Astrocyte (in vitro differentiated cells and primary cell): ENCODE results near the gene SAMD10. TPM values are rescaled to one million over a fixed set of nuclear protein-coding genes. Genes with fewer than 3 reads are reported as not detected.

Experiments
- DNase-seq: peaks from one replicate; pipeline ENCODE4 v3.0.0-alpha.2; 2010; ENCODE audit warnings: low read depth
- FAIRE-seq: peaks from 2 replicates; lab custom pipeline; 2011; peaks lifted over from hg19 to GRCh38; lab: Jason Lieb, UNC
- H2AFZ ChIP-seq: 2 replicates; pipeline ENCODE4 v1.6.0; 2012; ENCODE audit warnings: low read depth, low read length, inconsistent platforms
- H3K27ac ChIP-seq: 2 replicates; pipeline ENCODE4 v1.5.1; 2011; ENCODE audit warnings: low read depth, low read length, inconsistent platforms
- H3K27me3 ChIP-seq: 2 replicates; pipeline ENCODE4 v1.6.0; 2011; ENCODE audit warnings: low read length, inconsistent platforms; ENCODE audit not compliant: insufficient read depth
- H3K36me3 ChIP-seq: 2 replicates; pipeline ENCODE4 v1.5.1; 2011; ENCODE audit warnings: low read length, inconsistent platforms; ENCODE audit not compliant: insufficient read depth
- H3K4me1 ChIP-seq: 2 replicates; pipeline ENCODE4 v1.5.1; 2011; ENCODE audit warnings: low read length, inconsistent platforms; ENCODE audit not compliant: insufficient read depth
- H3K4me2 ChIP-seq: 2 replicates; pipeline ENCODE4 v1.6.0; 2012; ENCODE audit warnings: low read length, inconsistent platforms
- H3K4me3 ChIP-seq: 2 replicates; pipeline ENCODE4 v1.5.1; 2011; ENCODE audit warnings: low read depth, mild to moderate bottlenecking, low read length, inconsistent platforms; ENCODE audit not compliant: insufficient read depth
- H3K79me2 ChIP-seq: 2 replicates; pipeline ENCODE4 v1.6.0; 2012; ENCODE audit warnings: mild to moderate bottlenecking, low read length, inconsistent platforms; ENCODE audit not compliant: insufficient read depth
- H3K9ac ChIP-seq: 2 replicates; pipeline ENCODE4 v1.6.0; 2012; ENCODE audit warnings: mild to moderate bottlenecking, low read length, inconsistent platforms
- H3K9me3 ChIP-seq: 2 replicates; pipeline ENCODE4 v1.5.1; 2012; ENCODE audit warnings: low read depth, mild to moderate bottlenecking, low read length, inconsistent platforms; ENCODE audit not compliant: insufficient read depth
- H4K20me1 ChIP-seq: 2 replicates; pipeline ENCODE4 v1.6.0; 2012; ENCODE audit warnings: low read length, inconsistent platforms; ENCODE audit not compliant: insufficient read depth
- H3K27ac Mint-ChIP-seq: one replicate; pipeline ENCODE4 v1.8.0; 2021; ENCODE audit warnings: mild to moderate bottlenecking, mixed read lengths; ENCODE audit not compliant: unreplicated experiment
- H3K27me3 Mint-ChIP-seq: one replicate; pipeline ENCODE4 v1.8.0; 2021; ENCODE audit warnings: low read depth, mixed read lengths; ENCODE audit not compliant: unreplicated experiment
- H3K36me3 Mint-ChIP-seq: one replicate; pipeline ENCODE4 v1.8.0; 2021; ENCODE audit warnings: low read depth, mixed read lengths; ENCODE audit not compliant: unreplicated experiment
- H3K4me1 Mint-ChIP-seq: one replicate; pipeline ENCODE4 v1.8.0; 2021; ENCODE audit warnings: low read depth, mixed read lengths; ENCODE audit not compliant: unreplicated experiment
- H3K4me3 Mint-ChIP-seq: one replicate; pipeline ENCODE4 v1.8.0; 2021; ENCODE audit warnings: mild to moderate bottlenecking, moderate library complexity, mixed read lengths; ENCODE audit not compliant: unreplicated experiment
- H3K9me3 Mint-ChIP-seq: one replicate; pipeline ENCODE4 v1.8.0; 2021; ENCODE audit warnings: mild to moderate bottlenecking, mixed read lengths; ENCODE audit not compliant: unreplicated experiment
- CTCF ChIP-seq: IDR thresholded peaks from 2 replicates; pipeline ENCODE4 v1.5.1; 2011; ENCODE audit warnings: low read depth, mild to moderate bottlenecking, inconsistent platforms, low read length, moderate library complexity; ENCODE audit not compliant: insufficient read depth
- EZH2 ChIP-seq: IDR thresholded peaks from 2 replicates; pipeline ENCODE4 v1.6.1; 2012; ENCODE audit warnings: mild to moderate bottlenecking, low read length, inconsistent platforms; ENCODE audit not compliant: insufficient read depth
- total RNA-seq: library from RNA; stranded (reverse); gene quantifications from 2 replicates; pipeline ENCODE4 v1.2.1, GENCODE V29; 2021

SAMD10 gene
- total RNA-seq, 1 donor from 2014 or later, result 4.3 TPM

- H3K4me2 ChIP-seq, result no peak overlapping the region
- Mint-ChIP-seq H3K27ac (no peak overlapping the region), H3K9me3 (no peaks in the 10 kb centered on the region), H3K27me3 (no peaks in the 10 kb centered on the region), H3K4me3 (no peak overlapping the region), H3K36me3 (peaks cover 37% of the 10 kb centered on the region), H3K4me1 (no peaks in the 10 kb centered on the region)
- no peaks in the 10 kb centered on the region for H3K27me3 ChIP-seq
- H2AFZ ChIP-seq, result no peak overlapping the region
- FAIRE-seq, result no peak
- DNase-seq, result no peak
- H3K4me1 ChIP-seq, result no peaks in the 10 kb centered on the region
- no peak overlapping the region for H3K4me3 ChIP-seq
- no peak overlapping the region for H3K27ac ChIP-seq
- peaks cover 75% of the 10 kb centered on the region for H4K20me1 ChIP-seq
- H3K9me3 ChIP-seq, result no peaks in the 10 kb centered on the region
- peaks cover 21% of the 10 kb centered on the region for H3K79me2 ChIP-seq
- H3K36me3 ChIP-seq, result peaks cover 46% of the 10 kb centered on the region
- no peak overlapping the region for H3K9ac ChIP-seq
- TF ChIP-seq EZH2, result no peak
- no peak for TF ChIP-seq CTCF
Observed at GRCh38 chr20:64006490-64006889, 27.0 kb upstream of the SAMD10 start.

GRCh38 chr20:64005394-64005793 is 26.0 kb upstream of the SAMD10 start:
- Mint-ChIP-seq H3K27ac (no peak overlapping the region), H3K36me3 (peaks cover 29% of the 10 kb centered on the region), H3K4me1 (no peaks in the 10 kb centered on the region), H3K9me3 (no peaks in the 10 kb centered on the region), H3K27me3 (no peaks in the 10 kb centered on the region), H3K4me3 (no peak overlapping the region)
- DNase-seq, result no peak
- H3K9me3 ChIP-seq, result no peaks in the 10 kb centered on the region
- no peaks in the 10 kb centered on the region for H3K4me1 ChIP-seq
- H3K27me3 ChIP-seq, result no peaks in the 10 kb centered on the region
- TF ChIP-seq CTCF, result no peak
- no peak for TF ChIP-seq EZH2
- H3K4me2 ChIP-seq, result no peak overlapping the region
- H3K9ac ChIP-seq, result no peak overlapping the region
- H4K20me1 ChIP-seq, result peaks cover 77% of the 10 kb centered on the region
- H3K27ac ChIP-seq, result no peak overlapping the region
- peaks cover 42% of the 10 kb centered on the region for H3K36me3 ChIP-seq
- H3K79me2 ChIP-seq, result peaks cover 21% of the 10 kb centered on the region
- no peak for FAIRE-seq
- H2AFZ ChIP-seq, result no peak overlapping the region
- H3K4me3 ChIP-seq, result no peak overlapping the region

GRCh38 chr20:64003960-64004725 is 24.7 kb upstream of the SAMD10 start:
- H3K27ac ChIP-seq, result no peak overlapping the region
- Mint-ChIP-seq H3K27ac (no peak overlapping the region), H3K9me3 (no peaks in the 10 kb centered on the region), H3K4me3 (no peak overlapping the region), H3K36me3 (peaks cover 22% of the 10 kb centered on the region), H3K27me3 (no peaks in the 10 kb centered on the region), H3K4me1 (no peaks in the 10 kb centered on the region)
- peaks cover 64% of the 10 kb centered on the region for H4K20me1 ChIP-seq
- H3K36me3 ChIP-seq, result peaks cover 42% of the 10 kb centered on the region
- no peaks in the 10 kb centered on the region for H3K27me3 ChIP-seq
- H3K4me3 ChIP-seq, result no peak overlapping the region
- H3K4me1 ChIP-seq, result no peaks in the 10 kb centered on the region
- H3K4me2 ChIP-seq, result no peak overlapping the region
- no peak for TF ChIP-seq CTCF
- no peak for TF ChIP-seq EZH2
- no peaks in the 10 kb centered on the region for H3K9me3 ChIP-seq
- DNase-seq, result peak; percentile 22
- H2AFZ ChIP-seq, result no peak overlapping the region
- H3K79me2 ChIP-seq, result peaks cover 20% of the 10 kb centered on the region
- no peak for FAIRE-seq
- H3K9ac ChIP-seq, result no peak overlapping the region
